Cardiac septum (tissue), 1 donor: Measurements from ENCODE around the gene CYP17A1. TPM values are rescaled to one million over a fixed set of nuclear protein-coding genes. Genes with fewer than 3 reads are reported as not detected.
"Not testable (repeated sequence)": the region's sequence is repeated elsewhere in the genome, so short reads cannot be mapped to it uniquely, and the experiment has no call there.

Experiments
- DNase-seq: peaks from one replicate; pipeline ENCODE4 v3.0.0-alpha.2; 2020; ENCODE audit warnings: low spot score
- intact Hi-C: fragments of 100-400 bp; cut with DNase I; formaldehyde crosslinking; loops from one replicate; pipeline ENCODE4 v1.14.0; 2022
- long read RNA-seq: library from polyadenylated mRNA; unstranded; transcript quantifications from one replicate; pipeline ENCODE4 v2.0.0, GENCODE V29; 2021
- total RNA-seq: library from RNA; stranded (reverse); fragmentation: NEBNext Ultra II Directional; extraction: Animal tissue kit (Norgen Biotek cat#: 25700); gene quantifications from one replicate; pipeline ENCODE4 v1.2.1, GENCODE V29; 2021
- donor health status: DM: no; HTN: no; CAD: no.

Gene CYP17A1, protein sequence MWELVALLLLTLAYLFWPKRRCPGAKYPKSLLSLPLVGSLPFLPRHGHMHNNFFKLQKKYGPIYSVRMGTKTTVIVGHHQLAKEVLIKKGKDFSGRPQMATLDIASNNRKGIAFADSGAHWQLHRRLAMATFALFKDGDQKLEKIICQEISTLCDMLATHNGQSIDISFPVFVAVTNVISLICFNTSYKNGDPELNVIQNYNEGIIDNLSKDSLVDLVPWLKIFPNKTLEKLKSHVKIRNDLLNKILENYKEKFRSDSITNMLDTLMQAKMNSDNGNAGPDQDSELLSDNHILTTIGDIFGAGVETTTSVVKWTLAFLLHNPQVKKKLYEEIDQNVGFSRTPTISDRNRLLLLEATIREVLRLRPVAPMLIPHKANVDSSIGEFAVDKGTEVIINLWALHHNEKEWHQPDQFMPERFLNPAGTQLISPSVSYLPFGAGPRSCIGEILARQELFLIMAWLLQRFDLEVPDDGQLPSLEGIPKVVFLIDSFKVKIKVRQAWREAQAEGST
- not detected for total RNA-seq
- long read RNA-seq: 0 reads

DNA sequence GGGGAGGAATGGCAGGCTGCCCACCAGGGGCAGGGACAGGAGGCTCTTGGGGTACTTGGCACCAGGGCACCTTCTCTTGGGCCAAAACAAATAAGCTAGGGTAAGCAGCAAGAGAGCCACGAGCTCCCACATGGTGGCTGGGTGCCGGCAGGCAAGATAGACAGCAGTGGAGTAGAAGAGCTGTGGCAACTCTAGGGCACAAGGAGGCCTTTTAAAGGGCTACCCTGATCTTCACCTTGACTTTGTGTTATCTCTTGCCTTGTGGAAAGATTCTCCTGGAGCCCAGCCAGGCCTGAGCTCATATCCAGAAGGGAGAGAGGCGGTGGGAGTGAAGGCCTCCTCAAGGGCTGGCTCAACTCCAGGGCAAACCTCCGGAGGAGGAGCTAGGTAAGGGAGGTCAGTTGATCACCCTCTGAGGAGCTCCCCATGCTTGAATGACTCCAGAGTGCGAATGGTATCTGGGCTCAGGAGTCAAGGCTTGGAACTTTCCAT is at the start of gene CYP17A1:
Gene CYP17A1, minus strand, starts transcription at position 184 of the 492 bp plus-strand sequence. Its CDS starts 52 bp downstream, at position 132.
- intact Hi-C loops: loop anchor here (5.0 to 10.0 kb wide), 2 partner anchors 110 to 228 kb away; no protein-coding TSS in a partner anchor
- no peak for DNase-seq

DNA sequence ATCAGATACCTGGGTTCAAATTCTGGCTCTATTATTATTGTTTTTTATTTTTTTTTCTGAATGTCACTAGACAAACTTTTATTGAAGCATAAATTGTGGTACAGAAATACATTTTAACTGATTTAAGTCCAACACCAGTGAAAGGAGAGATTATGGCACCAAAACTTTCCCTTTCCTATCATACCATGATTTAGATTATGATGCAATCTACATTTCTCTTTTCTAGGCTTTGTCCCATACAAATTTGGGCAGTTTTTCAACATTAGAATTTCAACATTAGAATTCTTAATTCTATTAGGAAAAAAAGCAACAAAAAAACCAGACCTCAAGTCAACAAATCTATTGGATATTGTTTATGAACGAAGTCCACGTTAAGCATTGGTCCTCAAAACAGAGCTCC is 43.0 kb upstream of the CYP17A1 start:
- intact Hi-C loops: no loop called here

DNA sequence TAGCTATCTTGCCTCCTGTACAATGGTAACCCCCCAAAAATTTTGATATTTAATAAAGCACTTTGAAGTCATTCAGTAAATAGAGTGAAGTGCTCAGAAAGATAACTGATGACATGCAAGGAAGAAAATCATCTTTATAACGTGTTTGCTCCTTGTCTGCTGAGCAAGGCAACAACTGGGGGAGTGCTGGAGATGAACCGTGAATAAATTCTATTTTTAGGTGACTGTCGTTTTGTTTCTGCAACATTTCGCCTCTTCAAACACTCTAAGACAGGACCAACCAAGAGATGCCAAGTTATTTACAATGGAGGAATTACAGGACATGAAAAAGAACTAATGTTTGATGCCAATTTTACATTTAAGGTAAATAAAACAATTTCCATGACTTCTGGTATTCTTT is 41.4 kb upstream of the CYP17A1 start:
- intact Hi-C loops: no loop called here
- no peak for DNase-seq

More for the DNA sequence above, 43.0 kb upstream of the CYP17A1 start:
- DNase-seq: no peak

DNA sequence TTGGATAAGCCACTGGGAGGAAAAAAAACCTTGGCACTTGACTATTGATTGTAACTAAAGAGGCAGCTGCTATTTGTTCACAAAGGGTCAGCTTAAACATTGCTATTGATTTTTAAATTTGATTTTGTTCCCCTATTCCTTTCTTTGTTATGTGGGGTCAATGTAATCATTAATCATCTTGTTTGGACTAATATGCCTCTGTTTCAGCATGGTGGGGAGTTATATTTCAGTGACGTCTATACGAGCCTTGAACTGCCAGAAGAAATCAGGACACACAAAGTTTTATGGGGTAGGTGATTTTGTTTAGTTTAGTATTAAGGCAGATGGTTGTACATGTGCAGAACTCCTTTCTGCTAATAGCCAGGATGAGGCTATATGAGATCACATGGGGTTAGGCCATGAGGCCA is 39.5 kb upstream of the CYP17A1 start:
- intact Hi-C loops: no loop called here
- DNase-seq: no peak

DNA sequence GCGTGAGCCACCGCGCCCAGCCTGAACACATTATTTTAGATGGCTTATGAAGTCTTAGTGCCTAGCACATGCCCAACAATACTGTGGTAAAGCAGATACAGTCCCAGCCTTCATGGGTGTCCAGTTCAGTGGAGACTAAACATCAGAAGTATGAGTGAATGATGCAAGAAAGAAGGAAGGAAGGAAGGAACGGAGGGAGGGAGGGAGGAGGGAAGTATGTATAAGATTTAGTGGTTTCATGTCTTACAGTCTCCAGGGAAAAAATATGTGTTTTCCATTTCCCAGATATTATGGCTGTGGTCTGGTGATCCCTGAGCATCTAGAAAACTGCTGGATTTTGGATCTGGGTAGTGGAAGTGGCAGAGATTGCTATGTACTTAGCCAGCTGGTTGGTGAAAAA is 35.0 kb upstream of the CYP17A1 start:
- intact Hi-C loops: no loop called here
- DNase-seq: no peak

DNA sequence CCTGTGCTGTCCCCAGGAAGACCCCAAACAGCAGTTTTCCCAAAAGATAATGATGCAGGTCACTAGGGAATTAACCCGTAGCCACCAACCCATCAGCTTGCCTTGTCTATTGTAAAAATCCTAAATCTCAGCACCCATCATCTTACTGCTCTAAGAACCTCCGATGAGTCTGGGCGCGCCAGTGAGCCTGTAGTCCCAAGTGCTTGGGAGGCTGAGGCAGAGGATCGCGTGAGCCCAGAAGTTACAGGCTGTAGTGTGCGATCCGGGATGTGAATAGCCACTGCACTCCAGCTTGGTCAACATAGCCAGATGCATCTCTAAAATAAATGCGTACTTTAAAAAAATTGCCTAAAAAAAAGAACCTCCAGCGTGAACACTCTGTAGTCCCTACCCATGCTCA is 33.0 kb upstream of the CYP17A1 start:
- DNase-seq: no peak
- intact Hi-C loops: no loop called here

DNA sequence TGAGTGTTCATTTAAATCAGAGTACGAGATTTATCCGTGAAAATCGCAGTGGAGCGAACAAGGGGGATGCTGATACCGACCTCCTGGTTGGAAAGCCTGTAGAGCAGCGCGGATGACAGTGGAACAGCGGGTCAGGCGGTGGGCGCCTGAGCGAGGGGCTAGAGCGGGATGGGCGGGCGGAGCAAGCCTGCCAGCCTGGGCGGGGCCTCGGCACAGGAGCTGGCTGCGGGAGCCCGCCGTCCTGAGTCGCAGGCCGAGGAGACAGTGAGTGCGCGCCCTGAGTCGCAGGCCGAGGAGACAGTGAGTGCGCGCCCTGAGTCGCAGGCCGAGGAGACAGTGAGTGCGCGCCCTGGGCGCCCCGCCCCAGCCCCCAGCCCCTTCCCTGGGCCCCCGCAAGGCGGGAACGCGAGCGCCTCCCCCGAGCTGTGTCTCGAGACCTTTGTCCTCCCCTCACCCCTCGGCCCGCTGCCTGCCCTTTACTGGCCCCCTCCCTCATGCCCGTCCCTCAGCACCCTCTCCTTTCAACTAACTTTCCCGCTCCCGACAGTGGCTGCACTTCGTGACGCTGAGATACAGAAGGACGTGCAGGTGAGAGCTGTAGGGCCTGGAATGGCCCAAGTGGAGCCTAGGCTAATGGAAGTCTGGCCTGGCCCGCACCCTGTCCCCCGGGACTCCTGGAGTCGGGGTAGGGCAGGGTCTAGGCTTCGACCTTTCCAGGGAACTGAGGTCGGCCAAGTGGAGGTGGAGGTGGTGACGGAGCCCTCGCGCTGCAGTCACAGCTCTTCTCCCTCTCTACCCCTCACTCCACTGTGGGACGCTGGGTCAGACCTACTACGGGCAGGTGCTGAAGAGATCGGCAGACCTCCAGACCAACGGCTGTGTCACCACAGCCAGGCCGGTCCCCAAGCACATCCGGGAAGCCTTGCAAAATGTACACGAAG is 32.3 kb upstream of the CYP17A1 start, which contains the start of gene AS3MT:
Gene AS3MT, plus strand, starts transcription at position 213 of the 941 bp plus-strand sequence. Its CDS starts 123 bp downstream, at position 336.
- no peak for DNase-seq
- intact Hi-C loops: no loop called here

DNA sequence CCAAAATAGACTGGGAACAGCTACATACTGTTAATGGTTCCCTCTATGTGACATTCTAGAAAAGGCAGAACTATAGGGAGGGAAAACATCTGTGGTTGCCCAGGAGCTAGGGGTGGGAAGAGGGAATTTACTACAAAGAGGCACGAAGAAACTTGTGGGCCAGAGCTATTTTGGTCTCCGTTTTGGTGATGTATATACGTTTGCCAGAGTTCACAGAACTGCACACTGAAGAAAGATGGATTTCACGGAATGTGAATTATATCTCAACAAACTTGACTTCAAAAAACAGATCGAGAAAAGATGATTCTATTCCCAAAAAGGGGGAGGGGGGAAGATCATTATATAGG is 31.7 kb upstream of the CYP17A1 start:
- DNase-seq: no peak
- intact Hi-C loops: no loop called here

DNA sequence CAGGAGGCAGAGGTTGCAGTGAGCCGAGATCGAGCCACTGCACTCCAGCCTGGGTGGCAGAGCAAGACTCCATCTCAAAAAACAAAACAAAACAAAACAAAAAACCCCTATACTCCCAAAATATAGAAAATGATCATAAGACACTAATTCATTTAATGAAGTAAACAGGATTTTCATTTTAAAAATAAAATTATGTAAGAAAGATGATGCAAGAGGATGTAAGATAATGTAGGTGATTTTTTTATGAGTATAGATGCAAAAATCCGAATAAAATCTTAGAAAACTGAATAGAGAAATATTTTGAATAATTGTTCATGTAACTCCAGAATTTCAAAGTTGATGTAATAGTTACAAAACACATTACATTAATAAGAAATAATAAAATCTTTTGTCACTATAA is 28.4 kb upstream of the CYP17A1 start:
- no peak for DNase-seq
- intact Hi-C loops: no loop called here

DNA sequence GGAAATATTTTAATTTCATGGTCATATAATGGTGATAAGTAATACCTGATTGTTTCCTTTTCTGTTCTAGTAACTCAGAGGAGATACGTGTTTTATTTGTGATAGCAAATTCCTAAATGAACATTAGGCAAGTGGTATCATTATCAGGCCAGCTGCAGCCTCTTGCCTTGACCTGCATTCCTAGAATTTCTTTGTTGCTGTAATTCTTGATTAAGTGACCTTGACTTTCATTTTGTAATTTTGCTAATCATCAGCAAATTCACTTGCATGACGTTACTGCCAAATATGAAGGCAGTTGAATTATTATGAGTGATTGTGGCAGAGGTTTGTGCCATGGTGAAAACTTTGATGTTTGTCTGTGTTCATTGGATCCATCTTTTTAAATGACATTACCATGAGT is 26.4 kb upstream of the CYP17A1 start:
- DNase-seq: no peak
- intact Hi-C loops: no loop called here

DNA sequence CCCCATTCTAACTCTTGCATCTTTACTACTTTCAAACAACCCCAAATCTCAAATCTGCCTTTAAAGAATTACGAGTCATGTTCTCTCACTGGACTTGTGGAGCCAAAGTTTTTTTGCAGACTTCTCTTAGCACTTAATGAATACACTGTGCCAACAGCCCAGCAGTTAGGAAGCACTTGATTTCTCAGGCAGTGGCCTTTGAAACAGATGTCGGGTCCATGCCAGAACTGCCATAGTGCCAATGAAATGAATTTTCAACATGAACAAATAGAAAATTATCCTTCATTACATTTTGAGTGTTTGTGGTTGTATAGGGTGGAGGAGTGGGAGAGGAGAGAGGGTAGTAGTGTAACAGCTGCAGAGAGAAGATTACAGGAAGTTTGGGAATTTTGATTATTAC is 22.7 kb upstream of the CYP17A1 start:
- intact Hi-C loops: no loop called here
- no peak for DNase-seq

DNA sequence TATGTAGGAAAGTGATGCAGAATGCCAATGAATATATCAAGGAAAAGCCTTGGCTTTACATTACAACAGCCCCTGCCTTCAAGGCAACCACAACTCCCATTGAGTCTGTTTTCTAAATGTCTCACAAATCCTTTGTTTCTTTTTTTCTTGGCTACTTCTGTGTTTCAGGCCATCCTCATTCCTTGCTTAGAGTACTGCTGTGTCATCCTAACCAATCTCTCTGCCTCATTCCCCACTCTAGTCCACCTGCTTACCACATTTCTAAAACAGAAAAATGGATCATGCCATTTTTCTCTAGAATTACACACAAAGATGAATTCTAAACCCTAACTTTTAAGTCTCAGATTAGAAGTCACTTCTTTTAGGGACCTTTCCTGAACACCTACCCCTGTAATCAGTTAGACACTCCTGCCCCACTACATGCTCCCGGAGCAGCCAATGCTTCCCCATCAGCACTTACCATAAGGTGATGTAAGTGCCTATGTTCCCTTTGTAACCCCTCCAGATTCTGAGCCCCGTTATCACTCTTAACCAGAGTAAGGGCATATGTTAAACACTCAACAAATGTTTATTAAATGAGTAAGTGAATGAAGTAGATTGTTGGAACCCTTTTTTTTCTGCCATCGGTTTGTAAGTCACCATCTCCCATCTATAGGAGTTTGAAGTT is 19.7 kb upstream of the CYP17A1 start:
- no peak for DNase-seq
- intact Hi-C loops: no loop called here

DNA sequence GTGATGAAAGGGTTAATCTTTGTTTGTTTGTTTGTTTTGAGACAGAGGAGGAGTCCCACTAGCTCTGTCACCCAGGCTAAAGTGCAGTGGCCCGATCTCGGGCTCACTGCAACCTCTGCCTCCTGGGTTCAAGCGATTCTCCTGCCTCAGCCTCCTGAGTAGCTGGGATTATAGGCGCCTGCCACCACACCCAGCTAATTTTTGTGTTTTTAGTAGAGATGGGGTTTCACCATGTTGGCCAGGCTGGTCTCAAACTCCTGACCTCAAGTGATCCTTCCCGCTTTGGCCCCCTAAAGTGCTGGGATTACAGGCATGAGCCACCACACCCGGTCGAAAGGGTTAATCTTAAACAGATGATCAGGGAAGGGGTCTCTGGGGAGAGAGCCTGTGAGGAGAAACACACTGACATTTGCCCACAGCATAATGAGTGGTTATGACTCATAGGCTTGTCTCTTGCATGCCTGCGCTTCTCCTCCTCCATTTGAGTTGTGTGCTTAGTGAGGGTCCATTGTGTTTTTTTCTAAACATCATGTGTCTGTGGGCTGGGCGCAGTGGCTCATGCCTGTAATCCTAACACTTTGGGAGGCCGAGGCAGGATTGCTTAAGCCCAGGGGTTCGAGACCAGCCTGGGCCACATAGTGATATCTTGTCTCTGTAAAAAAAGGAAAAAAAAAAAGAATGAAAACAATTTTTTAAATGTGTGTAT is 18.7 kb upstream of the CYP17A1 start:
- DNase-seq, intact Hi-C loops: not testable (repeated sequence)

DNA sequence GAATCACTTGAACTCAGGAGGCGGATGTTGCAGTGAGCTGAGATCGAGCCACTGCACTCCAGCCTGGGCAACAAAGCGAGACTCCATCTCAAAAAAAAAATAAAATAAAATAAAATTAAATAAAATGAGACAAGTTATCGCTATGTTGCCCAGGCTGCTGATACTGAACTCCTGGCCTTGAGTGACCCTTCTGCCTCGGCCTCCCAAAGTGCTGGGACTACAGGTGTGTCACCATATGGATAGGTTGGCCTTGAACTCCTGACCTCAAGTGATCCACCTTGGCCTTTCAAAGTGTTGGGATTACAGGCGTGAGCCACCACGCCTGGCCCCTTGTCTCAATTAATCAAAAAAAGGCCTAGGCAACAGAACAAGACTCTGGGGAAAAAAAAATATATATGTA is 16.0 kb upstream of the CYP17A1 start:
- intact Hi-C loops, DNase-seq: not testable (repeated sequence)

DNA sequence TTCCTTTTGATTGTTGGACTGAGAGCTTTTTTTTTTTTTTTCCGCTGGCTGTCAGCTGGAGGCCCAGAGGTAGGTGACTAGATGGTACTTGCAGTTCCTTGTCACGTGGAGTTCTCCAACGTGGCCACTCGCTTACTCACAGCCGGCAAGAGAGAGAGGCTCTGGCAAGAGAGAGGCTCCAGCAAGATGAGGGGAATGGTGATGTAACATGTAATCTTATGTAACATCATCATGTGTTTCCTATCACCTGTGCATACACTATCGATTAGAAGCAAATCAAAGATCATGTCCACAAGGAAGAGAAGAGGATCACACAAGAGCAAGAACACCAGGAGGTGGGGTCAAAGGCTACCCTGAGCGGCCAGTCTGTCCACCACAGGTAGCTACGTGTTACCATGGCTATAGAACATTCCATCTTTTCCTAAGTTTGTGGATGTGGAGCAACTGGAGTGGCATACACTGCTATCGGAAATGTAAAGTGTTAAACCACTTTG is 12.9 kb upstream of the CYP17A1 start:
- intact Hi-C loops: no loop called here
- no peak for DNase-seq

DNA sequence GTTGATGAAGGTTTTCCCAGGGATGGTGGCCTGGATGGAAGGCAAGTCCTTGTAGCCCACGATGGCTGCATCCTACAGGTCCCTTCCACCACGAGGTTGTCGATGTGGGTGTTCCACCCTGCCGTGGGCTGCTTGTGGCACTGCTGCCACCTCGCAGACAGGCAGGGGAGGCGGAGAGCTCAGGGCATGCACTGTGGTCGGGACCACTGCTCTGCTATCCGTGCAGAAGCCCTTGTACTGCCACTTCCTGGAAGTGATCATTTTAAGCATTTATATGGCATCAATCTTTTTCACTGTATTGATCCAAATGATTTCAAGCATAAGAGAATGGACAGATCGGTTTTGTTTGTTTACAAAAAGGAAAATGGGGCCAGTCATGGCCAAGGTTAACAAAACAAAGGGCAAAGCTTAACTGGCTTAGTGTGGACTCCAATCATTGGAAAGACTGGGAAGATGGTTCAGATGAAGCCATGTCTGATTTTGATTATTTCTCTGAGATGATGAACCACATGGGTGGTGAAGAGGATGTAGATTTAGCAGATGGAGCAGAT is 8.2 kb upstream of the CYP17A1 start:
- intact Hi-C loops: no loop called here
- DNase-seq: no peak

DNA sequence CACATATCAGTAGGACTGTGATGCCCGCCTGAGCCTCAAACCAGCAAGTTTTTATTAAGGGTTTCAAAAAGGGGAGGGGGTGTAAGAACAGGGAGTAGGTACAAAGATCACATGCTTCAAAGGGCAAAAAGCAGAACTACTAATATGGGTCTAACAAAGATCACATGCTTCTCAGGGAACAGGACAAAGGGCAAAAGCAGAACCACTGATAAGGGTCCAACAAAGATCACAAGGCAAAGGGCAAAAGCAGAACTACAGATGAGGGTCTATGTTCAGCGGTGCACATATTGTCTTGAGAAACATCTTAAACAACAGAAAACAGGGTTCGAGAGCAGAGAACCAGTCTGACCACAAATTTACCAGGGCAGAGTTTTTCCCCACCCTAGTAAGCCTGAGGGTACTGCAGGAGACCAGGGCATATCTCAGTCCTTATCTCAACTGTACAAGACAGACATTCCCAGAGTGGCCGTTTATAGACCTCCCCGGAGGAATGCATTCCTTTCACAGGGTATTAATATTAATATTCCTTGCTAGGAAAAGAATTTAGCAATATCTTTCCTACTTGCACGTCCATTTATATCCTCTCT is 7.1 kb upstream of the CYP17A1 start:
- intact Hi-C loops, DNase-seq: not testable (repeated sequence)

DNA sequence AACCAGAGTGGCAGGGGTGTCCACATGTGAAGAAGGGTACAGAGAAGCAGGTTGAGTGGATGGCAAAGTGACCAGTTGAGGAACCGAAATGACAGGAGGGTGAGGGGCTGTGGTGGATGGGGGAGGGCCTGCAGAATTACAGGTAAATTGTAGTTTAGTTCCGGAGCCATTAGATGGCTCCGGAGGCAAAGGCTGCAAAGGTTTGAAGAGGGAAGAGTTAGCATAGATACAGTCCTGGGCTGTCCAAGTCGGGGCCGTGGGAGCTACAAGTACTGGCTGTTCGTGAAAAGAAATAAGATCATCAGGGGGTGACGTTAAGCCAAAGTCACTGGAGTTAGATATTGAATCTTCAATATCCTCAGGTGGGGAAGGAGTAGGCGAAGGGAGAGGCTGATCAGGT is 5.9 kb upstream of the CYP17A1 start:
- intact Hi-C loops, DNase-seq: not testable (repeated sequence)
